SIG-M5 treated with dmso at 0.1 percent for 504 hours (cell line): Measurements from ENCODE around the gene RARA.

Source experiments
- DNase-seq: peaks from one replicate; lab custom pipeline; 2025; ENCODE audit not compliant: unreplicated experiment; lab: John Stamatoyannopoulos, UW

The RARA gene

GRCh38 chr17:40344421-40345160, 35.6 kb downstream of the RARA start:
- DNase-seq = no peak

- no peak for DNase-seq
Measured at GRCh38 chr17:40345161-40345993, 36.4 kb downstream of the RARA start.

GRCh38 chr17:40345994-40346764, 37.2 kb downstream of the RARA start:
- no peak for DNase-seq

GRCh38 chr17:40346765-40347158, 37.8 kb downstream of the RARA start:
- no peak for DNase-seq

GRCh38 chr17:40347319-40348135, 38.5 kb downstream of the RARA start:
- DNase-seq = no peak

GRCh38 chr17:40348136-40348504, 39.1 kb downstream of the RARA start:
- no peak for DNase-seq

GRCh38 chr17:40348562-40349476, 39.8 kb downstream of the RARA start:
- DNase-seq = no peak

- DNase-seq = no peak
Measured at GRCh38 chr17:40349477-40349894, 40.5 kb downstream of the RARA start.

- no peak for DNase-seq
Measured at GRCh38 chr17:40349895-40350688, 41.1 kb downstream of the RARA start.

- DNase-seq = no peak
Measured at GRCh38 chr17:40350689-40351358, 41.8 kb downstream of the RARA start.

- DNase-seq = no peak
Measured at GRCh38 chr17:40351359-40352236, 42.6 kb downstream of the RARA start.

GRCh38 chr17:40352237-40352778, 43.3 kb downstream of the RARA start:
- DNase-seq = no peak

- peak; percentile 99 for DNase-seq
Measured at GRCh38 chr17:40352779-40353394, 43.9 kb downstream of the RARA start.

- no peak for DNase-seq
Measured at GRCh38 chr17:40354221-40355122, 45.5 kb downstream of the RARA start.

GRCh38 chr17:40355123-40355803, 46.3 kb downstream of the RARA start:
- DNase-seq = peak; percentile 21
